Endothelial cell (in vitro differentiated cells): Measurements from ENCODE around the gene ASB13. TPM values are rescaled to one million over a fixed set of nuclear protein-coding genes. Genes with fewer than 3 reads are reported as not detected.

Experiments
- DNase-seq: peaks from one replicate; pipeline ENCODE4 v3.0.0; 2021; ENCODE audit warnings: low spot score
- H3K27ac Mint-ChIP-seq: one replicate; pipeline ENCODE4 v1.8.0; 2021; ENCODE audit warnings: mixed read lengths, inconsistent platforms; ENCODE audit not compliant: unreplicated experiment
- H3K27me3 Mint-ChIP-seq: one replicate; pipeline ENCODE4 v1.8.0; 2021; ENCODE audit warnings: mild to moderate bottlenecking, moderate library complexity, mixed read lengths, inconsistent platforms; ENCODE audit not compliant: unreplicated experiment
- H3K36me3 Mint-ChIP-seq: one replicate; pipeline ENCODE4 v1.8.0; 2021; ENCODE audit warnings: mild to moderate bottlenecking, low read depth, mixed read lengths, inconsistent platforms; ENCODE audit not compliant: unreplicated experiment
- H3K4me1 Mint-ChIP-seq: one replicate; pipeline ENCODE4 v1.8.0; 2021; ENCODE audit warnings: mild to moderate bottlenecking, mixed read lengths, inconsistent platforms; ENCODE audit not compliant: unreplicated experiment
- H3K4me3 Mint-ChIP-seq: one replicate; pipeline ENCODE4 v1.8.0; 2021; ENCODE audit warnings: mild to moderate bottlenecking, mixed read lengths, inconsistent platforms; ENCODE audit not compliant: unreplicated experiment
- H3K9me3 Mint-ChIP-seq: one replicate; pipeline ENCODE4 v1.8.0; 2021; ENCODE audit warnings: mixed read lengths, inconsistent platforms; ENCODE audit not compliant: unreplicated experiment
- total RNA-seq: library from RNA; stranded (reverse); fragmentation: NEBNext Ultra II Directional; extraction: Animal tissue kit (Norgen Biotek cat#: 25700); gene quantifications from one replicate; pipeline ENCODE4 v1.2.1, GENCODE V29; 2021; ENCODE audit not compliant: unreplicated experiment
- TF ChIP-seq, protein P1 (sequence below): fragments of 200-600 bp; sonication (generic); IDR thresholded peaks from one replicate; pipeline ENCODE4 v1.5.0; 2021; ENCODE audit warnings: antibody characterized with exemption; ENCODE audit not compliant: unreplicated experiment

The ASB13 gene
- total RNA-seq, 1 donor from 2014 or later = 22.5 TPM

DNA sequence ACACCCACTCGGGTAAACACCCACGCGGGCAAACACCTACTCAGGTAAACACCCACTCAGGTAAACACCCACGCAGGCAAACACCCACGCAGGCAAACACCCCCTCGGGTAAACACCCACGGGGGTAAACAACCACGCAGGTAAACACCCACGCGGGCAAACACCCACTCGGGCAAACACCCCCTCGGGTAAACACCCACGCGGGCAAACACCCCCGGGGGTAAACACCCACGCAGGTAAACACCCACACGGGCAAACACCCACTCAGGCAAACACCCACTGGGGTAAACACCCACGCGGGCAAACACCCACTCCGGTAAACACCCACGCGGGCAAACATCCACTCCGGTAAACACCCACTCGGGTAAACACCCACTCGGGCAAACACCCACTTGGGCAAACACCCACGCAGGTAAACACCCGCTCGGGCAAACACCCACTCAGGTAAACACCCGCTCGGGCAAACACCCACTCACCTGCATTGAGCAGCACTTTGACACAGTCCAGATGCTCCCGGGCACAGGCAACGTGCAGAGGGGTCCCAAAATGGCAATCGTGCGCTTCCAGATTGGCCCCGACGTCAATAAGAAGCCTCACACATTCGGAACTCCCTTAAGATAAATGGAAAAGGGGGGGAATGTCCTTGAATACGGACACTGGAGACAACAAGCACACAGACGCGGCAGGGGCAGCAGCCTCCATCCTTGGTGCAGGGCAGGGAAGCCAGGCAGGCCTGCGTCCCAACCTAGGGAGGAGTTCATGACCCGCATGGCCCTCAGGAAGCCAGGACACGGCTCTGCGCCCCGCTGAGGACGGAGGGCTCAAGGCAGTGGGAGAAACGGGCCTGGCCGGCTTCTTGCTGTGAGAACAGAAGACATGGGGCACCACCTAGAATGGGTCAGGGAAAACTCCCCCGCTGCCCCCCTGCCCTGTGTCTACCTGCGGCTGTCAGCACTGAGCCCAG lies 17.6 kb downstream of the ASB13 start:
- peaks cover 11% of the 10 kb centered on the region for H3K27me3 Mint-ChIP-seq
- H3K9me3 Mint-ChIP-seq = no peaks in the 10 kb centered on the region
- H3K4me1 Mint-ChIP-seq = peaks cover 34% of the 10 kb centered on the region
- no peak for DNase-seq
- TF ChIP-seq, protein P1, sequence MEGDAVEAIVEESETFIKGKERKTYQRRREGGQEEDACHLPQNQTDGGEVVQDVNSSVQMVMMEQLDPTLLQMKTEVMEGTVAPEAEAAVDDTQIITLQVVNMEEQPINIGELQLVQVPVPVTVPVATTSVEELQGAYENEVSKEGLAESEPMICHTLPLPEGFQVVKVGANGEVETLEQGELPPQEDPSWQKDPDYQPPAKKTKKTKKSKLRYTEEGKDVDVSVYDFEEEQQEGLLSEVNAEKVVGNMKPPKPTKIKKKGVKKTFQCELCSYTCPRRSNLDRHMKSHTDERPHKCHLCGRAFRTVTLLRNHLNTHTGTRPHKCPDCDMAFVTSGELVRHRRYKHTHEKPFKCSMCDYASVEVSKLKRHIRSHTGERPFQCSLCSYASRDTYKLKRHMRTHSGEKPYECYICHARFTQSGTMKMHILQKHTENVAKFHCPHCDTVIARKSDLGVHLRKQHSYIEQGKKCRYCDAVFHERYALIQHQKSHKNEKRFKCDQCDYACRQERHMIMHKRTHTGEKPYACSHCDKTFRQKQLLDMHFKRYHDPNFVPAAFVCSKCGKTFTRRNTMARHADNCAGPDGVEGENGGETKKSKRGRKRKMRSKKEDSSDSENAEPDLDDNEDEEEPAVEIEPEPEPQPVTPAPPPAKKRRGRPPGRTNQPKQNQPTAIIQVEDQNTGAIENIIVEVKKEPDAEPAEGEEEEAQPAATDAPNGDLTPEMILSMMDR = no peak
- H3K4me3 Mint-ChIP-seq = peak overlapping the region; percentile 65
- peaks cover 13% of the 10 kb centered on the region for H3K36me3 Mint-ChIP-seq
- no peak overlapping the region for H3K27ac Mint-ChIP-seq

DNA sequence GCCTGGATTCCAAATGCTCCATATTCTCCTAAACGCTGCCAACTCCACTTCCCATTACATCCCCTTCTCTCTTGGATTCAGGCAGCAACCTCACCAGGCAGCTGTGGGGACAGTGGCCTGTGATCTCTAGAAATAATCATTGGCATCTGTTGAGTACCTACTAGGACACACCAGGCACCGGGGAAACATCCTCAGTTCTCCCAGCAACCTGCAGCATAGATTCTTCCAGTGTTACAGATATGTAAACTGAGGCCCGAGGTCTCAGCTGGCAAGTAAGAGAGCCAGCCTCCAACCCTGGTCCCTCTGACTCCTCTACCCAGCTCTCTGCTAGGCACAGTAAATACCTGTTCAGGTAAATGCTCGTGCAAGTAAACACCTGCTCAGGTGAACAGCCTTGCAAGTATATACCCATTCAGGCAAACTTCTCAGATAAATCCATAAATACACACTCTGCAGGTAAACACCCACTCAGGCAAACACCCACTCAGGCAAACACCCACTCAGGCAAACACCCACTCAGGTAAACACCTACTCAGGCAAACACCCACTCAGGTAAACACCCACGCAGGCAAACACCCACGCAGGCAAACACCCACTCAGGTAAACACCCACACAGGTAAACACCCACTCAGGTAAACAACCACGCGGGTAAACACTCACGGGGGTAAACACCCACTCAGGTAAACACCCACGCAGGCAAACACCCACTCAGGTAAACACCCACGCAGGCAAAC lies 18.7 kb downstream of the ASB13 start:
- H3K4me3 Mint-ChIP-seq = no peak overlapping the region
- DNase-seq = no peak
- H3K36me3 Mint-ChIP-seq = peaks cover 11% of the 10 kb centered on the region
- no peak overlapping the region for H3K27ac Mint-ChIP-seq
- H3K27me3 Mint-ChIP-seq = peaks cover 8% of the 10 kb centered on the region
- TF ChIP-seq, protein P1 = no peak
- no peaks in the 10 kb centered on the region for H3K9me3 Mint-ChIP-seq
- peaks cover 43% of the 10 kb centered on the region for H3K4me1 Mint-ChIP-seq

- no peak for DNase-seq
- TF ChIP-seq, protein P1 = no peak
- Mint-ChIP-seq H3K27me3 (peaks cover 12% of the 10 kb centered on the region), H3K27ac (peak overlapping the region; percentile 9), H3K9me3 (no peaks in the 10 kb centered on the region), H3K4me1 (peaks cover 56% of the 10 kb centered on the region), H3K36me3 (peaks cover 11% of the 10 kb centered on the region), H3K4me3 (no peak overlapping the region)
Measured at GRCh38 chr10:5645944-5646617, 20.3 kb downstream of the ASB13 start.

GRCh38 chr10:5645375-5645774 lies 21.0 kb downstream of the ASB13 start:
- TF ChIP-seq, protein P1 = no peak
- H3K4me1 Mint-ChIP-seq = peaks cover 60% of the 10 kb centered on the region
- H3K27me3 Mint-ChIP-seq = peaks cover 14% of the 10 kb centered on the region
- peaks cover 14% of the 10 kb centered on the region for H3K36me3 Mint-ChIP-seq
- no peak overlapping the region for H3K4me3 Mint-ChIP-seq
- H3K27ac Mint-ChIP-seq = peak overlapping the region; percentile 49
- no peak for DNase-seq
- H3K9me3 Mint-ChIP-seq = no peaks in the 10 kb centered on the region
